Loucy (cell line): ENCODE data around the gene RPE65.

Source experiments
- EZH2phosphoT487 ChIP-seq: fragments of 200-600 bp; IDR thresholded peaks from 2 replicates; pipeline ENCODE4 v1.6.1; 2018; ENCODE audit warnings: antibody characterized with exemption, mild to moderate bottlenecking, moderate library complexity, borderline replicate concordance
- TF ChIP-seq, protein P1 (sequence below): fragments of 200-600 bp; sonication (generic); conservative IDR thresholded peaks from 2 replicates; pipeline ENCODE4 v1.5.1; 2014; ENCODE audit warnings: mild to moderate bottlenecking, antibody characterized with exemption, low read length

GRCh38 chr1:68495532-68495931 is 45.8 kb upstream of the RPE65 start:
- TF ChIP-seq, protein P1, sequence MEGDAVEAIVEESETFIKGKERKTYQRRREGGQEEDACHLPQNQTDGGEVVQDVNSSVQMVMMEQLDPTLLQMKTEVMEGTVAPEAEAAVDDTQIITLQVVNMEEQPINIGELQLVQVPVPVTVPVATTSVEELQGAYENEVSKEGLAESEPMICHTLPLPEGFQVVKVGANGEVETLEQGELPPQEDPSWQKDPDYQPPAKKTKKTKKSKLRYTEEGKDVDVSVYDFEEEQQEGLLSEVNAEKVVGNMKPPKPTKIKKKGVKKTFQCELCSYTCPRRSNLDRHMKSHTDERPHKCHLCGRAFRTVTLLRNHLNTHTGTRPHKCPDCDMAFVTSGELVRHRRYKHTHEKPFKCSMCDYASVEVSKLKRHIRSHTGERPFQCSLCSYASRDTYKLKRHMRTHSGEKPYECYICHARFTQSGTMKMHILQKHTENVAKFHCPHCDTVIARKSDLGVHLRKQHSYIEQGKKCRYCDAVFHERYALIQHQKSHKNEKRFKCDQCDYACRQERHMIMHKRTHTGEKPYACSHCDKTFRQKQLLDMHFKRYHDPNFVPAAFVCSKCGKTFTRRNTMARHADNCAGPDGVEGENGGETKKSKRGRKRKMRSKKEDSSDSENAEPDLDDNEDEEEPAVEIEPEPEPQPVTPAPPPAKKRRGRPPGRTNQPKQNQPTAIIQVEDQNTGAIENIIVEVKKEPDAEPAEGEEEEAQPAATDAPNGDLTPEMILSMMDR = no peak
- TF ChIP-seq EZH2phosphoT487 = no peak
